IPS DF 19.7 (cell line): ENCODE data around the gene P3H3.

Experiments
- DNase-seq: peaks from one replicate; pipeline ENCODE4 v3.0.0-alpha.2; 2013; ENCODE audit warnings: low read depth, low spot score

Gene P3H3

GRCh38 chr12:6796576-6796975 is 31.6 kb upstream of the P3H3 start:
- DNase-seq = no peak

GRCh38 chr12:6799147-6799546 is 29.1 kb upstream of the P3H3 start:
- no peak for DNase-seq

DNA sequence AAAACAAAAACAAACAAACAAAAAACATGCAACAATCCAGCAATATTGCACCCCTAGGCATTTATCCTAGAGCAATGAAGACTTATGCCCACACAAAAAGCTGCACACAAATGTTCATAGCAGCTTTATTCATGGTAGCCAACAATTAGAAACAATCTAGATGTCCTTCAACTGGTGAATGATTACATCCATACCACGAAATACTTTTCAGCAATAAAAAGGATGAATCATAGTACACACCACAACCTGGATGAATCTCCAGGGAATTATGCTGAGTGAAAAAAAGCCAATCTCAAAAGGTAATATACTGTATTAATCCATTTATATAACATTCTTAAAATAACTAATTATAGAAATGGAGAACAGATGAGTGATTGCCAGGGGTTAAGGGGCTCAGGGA is 21.0 kb upstream of the P3H3 start:
- DNase-seq = no peak

GRCh38 chr12:6809056-6809455 is 19.2 kb upstream of the P3H3 start:
- no peak for DNase-seq

GRCh38 chr12:6810758-6811157 is 17.4 kb upstream of the P3H3 start:
- DNase-seq = no peak

GRCh38 chr12:6813363-6813762 is 14.8 kb upstream of the P3H3 start:
- no peak for DNase-seq

GRCh38 chr12:6816598-6816997 is 11.6 kb upstream of the P3H3 start:
- DNase-seq = no peak

DNA sequence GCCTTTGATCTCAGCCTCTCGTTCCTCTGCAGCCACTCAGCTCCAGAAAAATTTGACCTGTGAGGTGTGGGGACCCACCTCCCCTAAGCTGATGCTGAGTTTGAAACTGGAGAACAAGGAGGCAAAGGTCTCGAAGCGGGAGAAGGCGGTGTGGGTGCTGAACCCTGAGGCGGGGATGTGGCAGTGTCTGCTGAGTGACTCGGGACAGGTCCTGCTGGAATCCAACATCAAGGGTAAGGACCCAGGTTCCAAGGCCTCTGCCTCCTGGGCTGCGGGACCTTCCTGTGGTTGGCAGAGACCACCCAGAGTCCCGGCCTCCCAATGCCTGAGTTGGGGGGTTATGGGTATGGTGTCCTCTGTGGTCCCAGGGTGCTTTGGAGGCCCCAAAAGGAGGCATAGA is 11.1 kb upstream of the P3H3 start:
- no peak for DNase-seq

DNA sequence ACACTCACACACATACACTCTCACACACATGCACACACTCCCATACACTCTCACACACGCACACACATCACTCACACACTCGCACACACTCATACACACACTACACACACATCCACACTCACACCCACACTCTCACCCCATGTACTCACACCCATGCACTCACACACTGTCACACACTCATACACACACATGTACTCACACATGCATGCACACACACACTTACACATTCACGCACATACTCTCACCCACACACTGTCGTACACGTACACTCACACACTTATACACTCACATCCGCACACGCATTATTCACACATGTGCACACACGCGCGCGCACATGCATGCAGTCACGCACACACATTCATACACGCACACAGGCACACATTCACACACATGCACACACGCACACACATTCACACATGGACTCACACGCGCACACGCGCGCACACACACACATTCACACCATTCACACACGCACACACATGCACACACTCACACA is 10.5 kb upstream of the P3H3 start:
- no peak for DNase-seq

DNA sequence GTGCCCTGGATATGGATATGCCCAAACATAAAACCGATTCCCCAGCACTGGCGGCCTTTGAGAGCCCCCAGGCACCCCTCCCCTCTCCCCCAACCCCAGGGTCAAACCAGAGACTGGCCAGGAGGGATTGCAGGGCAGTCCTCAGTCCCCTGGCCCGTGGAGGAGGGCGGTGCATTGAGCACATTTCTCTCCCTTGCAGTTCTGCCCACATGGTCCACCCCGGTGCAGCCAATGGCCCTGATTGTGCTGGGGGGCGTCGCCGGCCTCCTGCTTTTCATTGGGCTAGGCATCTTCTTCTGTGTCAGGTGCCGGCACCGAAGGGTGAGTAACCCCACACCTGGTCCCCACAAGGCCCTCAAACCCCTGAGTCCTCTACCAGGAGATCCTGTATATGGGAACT is 10.0 kb upstream of the P3H3 start:
- no peak for DNase-seq

DNA sequence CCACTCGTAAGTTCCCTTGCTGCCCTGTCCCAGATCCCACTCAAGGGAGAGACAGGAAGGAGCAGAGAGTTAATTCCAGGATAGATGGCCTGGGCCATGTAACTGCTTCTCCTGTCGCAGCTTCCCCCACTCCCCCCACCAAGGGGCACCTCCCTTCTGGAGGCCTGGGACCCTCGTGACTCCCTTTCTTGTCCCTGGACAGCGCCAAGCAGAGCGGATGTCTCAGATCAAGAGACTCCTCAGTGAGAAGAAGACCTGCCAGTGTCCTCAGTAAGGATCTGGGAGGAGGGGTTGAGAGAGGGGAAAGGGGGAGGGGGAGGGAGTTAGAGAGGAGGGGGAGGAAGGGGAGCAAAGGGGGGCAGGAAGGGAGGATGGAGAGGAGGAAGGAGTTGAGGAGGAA is 9.6 kb upstream of the P3H3 start:
- DNase-seq = no peak

DNA sequence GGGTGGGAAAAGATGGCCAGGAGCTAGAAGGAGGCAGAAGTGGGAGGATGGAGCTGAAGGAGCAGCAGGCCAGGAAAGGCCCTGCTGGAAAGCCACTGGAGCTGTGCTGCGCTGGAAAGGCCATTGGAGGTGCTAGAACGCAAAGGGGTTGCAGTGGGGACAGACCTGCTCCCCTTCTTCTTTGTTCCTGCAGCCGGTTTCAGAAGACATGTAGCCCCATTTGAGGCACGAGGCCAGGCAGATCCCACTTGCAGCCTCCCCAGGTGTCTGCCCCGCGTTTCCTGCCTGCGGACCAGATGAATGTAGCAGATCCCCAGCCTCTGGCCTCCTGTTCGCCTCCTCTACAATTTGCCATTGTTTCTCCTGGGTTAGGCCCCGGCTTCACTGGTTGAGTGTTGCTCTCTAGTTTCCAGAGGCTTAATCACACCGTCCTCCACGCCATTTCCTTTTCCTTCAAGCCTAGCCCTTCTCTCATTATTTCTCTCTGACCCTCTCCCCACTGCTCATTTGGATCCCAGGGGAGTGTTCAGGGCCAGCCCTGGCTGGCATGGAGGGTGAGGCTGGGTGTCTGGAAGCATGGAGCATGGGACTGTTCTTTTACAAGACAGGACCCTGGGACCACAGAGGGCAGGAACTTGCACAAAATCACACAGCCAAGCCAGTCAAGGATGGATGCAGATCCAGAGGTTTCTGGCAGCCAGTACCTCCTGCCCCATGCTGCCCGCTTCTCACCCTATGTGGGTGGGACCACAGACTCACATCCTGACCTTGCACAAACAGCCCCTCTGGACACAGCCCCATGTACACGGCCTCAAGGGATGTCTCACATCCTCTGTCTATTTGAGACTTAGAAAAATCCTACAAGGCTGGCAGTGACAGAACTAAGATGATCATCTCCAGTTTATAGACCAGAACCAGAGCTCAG is 8.8 kb upstream of the P3H3 start:
- DNase-seq = no peak

- DNase-seq = no peak
Observed at GRCh38 chr12:6820166-6820565, 8.0 kb upstream of the P3H3 start.

DNA sequence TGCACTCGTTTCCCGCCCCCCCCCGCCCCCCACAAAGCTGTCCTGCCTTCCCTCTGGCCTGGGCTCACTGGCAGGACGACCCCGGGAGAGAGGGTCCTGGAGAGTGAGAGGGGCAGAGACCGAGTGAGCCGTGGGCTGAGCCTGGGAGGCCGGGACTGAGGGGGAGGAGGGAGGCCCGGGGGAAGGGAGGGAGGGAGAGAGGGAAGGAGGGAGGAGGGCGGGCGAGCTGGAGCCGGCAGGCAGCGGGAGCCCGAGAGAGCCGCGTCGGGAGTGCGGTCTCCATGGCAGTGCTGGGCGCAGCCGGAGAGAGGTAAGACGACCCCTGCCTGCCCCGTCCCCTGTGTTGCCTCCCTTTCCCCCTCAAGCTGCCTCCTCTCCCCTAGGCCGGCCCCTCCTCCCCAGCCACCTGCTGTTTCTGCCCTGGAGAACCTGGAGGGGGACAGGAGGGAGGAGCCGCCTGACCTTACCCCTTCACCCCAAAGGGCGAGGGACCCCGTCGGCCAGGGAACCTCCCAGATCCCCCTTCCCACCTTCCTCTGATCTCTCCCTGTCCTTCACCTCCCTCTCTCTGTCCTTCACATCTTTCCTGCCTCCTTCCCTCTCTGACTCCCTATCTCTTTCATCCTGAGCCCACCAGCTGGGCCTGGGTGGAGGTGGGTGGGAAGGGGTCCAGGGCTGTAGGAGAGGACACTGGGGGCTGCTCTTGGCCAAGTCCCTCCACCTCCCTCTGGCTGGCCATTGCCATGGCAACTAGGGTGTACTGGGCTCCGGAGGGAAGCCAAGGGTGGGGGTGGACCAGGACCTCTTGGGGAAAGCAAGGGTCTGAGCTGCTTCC is 6.4 kb upstream of the P3H3 start, which contains the start of gene GPR162:
Gene GPR162 (plus strand): TSS at position 231 of the 835 bp plus-strand sequence. CDS start 2,078 bp downstream, outside the sequence.
- peak; percentile 78 for DNase-seq

GRCh38 chr12:6822426-6823135 is 5.6 kb upstream of the P3H3 start:
- DNase-seq = no peak

DNA sequence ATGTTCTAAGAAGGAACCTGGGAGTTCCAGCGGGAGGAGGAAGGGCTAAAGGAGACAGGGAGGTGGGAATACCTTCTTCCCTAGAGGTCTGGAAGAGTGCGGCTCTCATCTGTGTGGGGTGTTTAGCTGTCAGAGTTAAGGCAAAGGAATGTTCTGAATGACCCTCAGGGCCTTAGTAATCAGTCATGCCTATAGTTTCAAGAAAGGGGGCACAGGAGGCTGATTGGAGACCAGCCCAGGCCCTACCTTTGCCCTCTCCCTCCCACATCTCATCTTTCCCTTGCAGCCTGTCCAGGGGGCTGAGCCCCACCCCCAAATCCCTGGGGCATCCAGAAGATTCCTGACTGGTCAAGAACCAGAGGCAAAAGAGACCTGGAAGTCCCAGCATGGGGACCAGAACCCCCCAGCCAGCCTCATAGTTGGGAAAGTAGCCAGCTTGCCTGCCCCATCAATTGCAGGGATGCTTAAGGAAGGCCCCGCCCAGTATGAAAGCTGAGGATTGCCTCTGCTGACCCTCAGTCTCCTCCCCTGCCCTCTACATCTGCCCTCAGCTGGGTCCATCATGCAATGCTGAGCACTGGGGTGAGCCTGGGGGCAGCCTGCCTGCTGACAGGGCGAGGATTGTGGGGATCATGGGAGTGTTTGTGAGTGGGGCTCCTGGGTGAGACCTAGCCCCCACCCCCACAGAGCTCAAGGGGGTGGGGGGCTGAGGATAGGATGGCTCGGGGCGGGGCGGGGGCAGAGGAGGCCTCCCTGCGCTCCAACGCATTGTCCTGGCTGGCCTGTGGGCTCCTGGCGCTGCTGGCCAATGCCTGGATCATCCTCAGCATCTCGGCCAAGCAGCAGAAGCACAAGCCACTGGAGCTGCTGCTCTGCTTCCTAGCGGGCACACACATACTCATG is 4.8 kb upstream of the P3H3 start:
- no peak for DNase-seq

DNA sequence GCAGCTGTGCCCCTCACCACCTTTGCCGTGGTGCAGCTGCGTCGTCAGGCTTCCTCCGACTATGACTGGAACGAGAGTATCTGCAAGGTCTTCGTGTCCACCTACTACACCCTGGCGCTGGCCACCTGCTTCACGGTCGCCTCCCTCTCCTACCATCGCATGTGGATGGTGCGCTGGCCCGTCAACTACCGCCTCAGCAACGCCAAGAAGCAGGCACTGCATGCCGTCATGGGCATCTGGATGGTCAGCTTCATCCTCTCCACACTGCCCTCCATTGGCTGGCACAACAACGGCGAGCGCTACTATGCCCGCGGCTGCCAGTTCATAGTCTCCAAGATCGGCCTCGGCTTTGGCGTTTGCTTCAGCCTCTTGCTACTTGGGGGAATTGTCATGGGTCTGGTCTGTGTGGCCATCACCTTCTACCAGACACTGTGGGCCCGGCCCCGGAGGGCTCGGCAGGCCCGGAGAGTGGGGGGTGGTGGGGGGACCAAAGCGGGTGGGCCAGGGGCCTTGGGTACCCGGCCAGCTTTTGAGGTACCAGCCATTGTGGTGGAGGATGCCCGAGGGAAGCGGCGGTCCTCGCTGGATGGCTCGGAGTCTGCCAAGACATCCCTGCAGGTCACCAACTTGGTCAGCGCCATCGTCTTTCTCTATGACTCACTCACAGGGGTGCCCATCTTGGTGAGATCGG is 4.0 kb upstream of the P3H3 start:
- DNase-seq = no peak

GRCh38 chr12:6824901-6825381 is 3.3 kb upstream of the P3H3 start:
- no peak for DNase-seq

DNA sequence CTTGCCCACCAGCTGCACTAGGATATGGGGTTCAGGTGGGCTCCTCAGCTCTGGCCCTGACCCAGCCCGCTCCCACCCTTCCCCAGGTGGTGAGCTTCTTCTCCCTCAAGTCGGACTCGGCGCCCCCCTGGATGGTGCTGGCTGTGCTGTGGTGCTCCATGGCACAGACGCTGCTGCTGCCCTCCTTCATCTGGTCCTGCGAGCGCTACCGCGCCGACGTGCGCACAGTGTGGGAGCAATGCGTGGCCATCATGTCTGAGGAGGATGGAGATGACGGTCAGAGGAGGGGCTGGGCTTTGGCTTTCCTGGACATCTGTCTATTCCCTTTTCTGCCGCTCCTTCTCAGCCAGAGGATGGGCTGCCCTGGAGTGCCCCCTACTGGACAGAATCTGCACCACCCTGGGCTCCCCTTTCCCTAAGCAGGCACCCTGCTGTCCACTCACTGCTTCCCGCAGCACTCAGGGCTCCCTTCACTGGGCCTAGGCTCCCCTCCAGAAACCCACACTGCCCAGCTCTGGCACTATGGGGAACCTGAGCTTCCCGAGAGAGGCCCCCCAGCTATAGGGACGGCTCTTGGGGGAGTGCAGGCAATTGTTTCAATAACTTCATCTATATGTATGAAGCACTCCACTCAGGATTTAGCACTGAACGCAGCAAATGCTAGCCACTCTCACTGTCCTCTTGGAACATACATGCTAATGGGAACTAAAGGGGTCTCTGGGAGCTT is 2.6 kb upstream of the P3H3 start:
- DNase-seq = peak; percentile 57
